GM12878 (cell line): ENCODE data around the gene TDRD15.

Source experiments
- BHLHE40 ChIP-seq, 2 experiments: fragments of 450-650 bp in 1 of 2; IDR thresholded peaks; 2 replicates each; pipeline ENCODE4 v1.6.1; 2011 to 2017; ENCODE audit warnings: low read depth in 2 of 2, borderline replicate concordance in 1 of 2, improper control_type of control experiment in 1 of 2, low read length in 1 of 2, mild to moderate bottlenecking in 1 of 2
- CBFB ChIP-seq: IDR thresholded peaks from 2 replicates; pipeline ENCODE4 v1.6.1; 2016; ENCODE audit warnings: antibody characterized with exemption, low read depth
- CEBPB ChIP-seq, 2 experiments: fragments of 150-350 bp in 1 of 2; IDR thresholded peaks; 2 replicates each; pipeline ENCODE4 v1.6.1; 2012 to 2014; ENCODE audit warnings: low read depth in 2 of 2, low read length in 2 of 2, borderline replicate concordance in 1 of 2, inconsistent platforms in 1 of 2
- CHD1 ChIP-seq: IDR thresholded peaks from 2 replicates; pipeline ENCODE4 v1.6.1; 2012; ENCODE audit warnings: low read depth, low read length, improper control_type of control experiment
- EP300 ChIP-seq, 2 experiments: fragments of 150-350 bp in 1 of 2; IDR thresholded peaks; 2 replicates each; pipeline ENCODE4 v1.6.1; 2011 to 2012; ENCODE audit warnings: low read depth in 2 of 2, low read length in 2 of 2, borderline replicate concordance in 1 of 2, improper control_type of control experiment in 1 of 2, inconsistent platforms in 1 of 2; ENCODE audit not compliant: control insufficient read depth in 1 of 2
- USF2 ChIP-seq: IDR thresholded peaks from 2 replicates; pipeline ENCODE4 v1.6.1; 2011; ENCODE audit warnings: low read depth, low read length, improper control_type of control experiment, borderline replicate concordance
- YBX1 ChIP-seq: fragments of 450-650 bp; IDR thresholded peaks from 2 replicates; pipeline ENCODE4 v1.6.1; 2016; ENCODE audit warnings: antibody characterized with exemption
- ZNF207 ChIP-seq: fragments of 450-650 bp; IDR thresholded peaks from 2 replicates; pipeline ENCODE4 v1.6.1; 2014; ENCODE audit warnings: antibody characterized with exemption, mild to moderate bottlenecking, borderline replicate concordance
- TF ChIP-seq, protein P1 (sequence below), 3 experiments: IDR thresholded peaks in 2 of 3; conservative IDR thresholded peaks in 1 of 3; 2 replicates each; pipeline ENCODE4 v1.5.1; 2011; ENCODE audit warnings: low read depth in 3 of 3, low read length in 3 of 3, mild to moderate bottlenecking in 3 of 3, control low read depth in 2 of 3, moderate library complexity in 2 of 3, inconsistent platforms in 1 of 3, mixed read lengths in 1 of 3; ENCODE audit not compliant: control insufficient read depth in 2 of 3, insufficient read depth in 1 of 3; ENCODE audit errors: extremely low read depth in 1 of 3
- TF ChIP-seq, protein P2 (sequence below): IDR thresholded peaks from 2 replicates; pipeline ENCODE4 v1.6.1; 2012; ENCODE audit warnings: low read depth, low read length, improper control_type of control experiment
- TF ChIP-seq, protein P3 (sequence below): IDR thresholded peaks from 2 replicates; pipeline ENCODE4 v1.6.1; 2011; ENCODE audit warnings: low read depth, mild to moderate bottlenecking, low read length, moderate library complexity, borderline replicate concordance; ENCODE audit errors: extremely low read depth

GRCh38 chr2:21123473-21124393 is at the start of gene TDRD15:
- TF ChIP-seq CHD1, result no peak
- TF ChIP-seq, protein P1, sequence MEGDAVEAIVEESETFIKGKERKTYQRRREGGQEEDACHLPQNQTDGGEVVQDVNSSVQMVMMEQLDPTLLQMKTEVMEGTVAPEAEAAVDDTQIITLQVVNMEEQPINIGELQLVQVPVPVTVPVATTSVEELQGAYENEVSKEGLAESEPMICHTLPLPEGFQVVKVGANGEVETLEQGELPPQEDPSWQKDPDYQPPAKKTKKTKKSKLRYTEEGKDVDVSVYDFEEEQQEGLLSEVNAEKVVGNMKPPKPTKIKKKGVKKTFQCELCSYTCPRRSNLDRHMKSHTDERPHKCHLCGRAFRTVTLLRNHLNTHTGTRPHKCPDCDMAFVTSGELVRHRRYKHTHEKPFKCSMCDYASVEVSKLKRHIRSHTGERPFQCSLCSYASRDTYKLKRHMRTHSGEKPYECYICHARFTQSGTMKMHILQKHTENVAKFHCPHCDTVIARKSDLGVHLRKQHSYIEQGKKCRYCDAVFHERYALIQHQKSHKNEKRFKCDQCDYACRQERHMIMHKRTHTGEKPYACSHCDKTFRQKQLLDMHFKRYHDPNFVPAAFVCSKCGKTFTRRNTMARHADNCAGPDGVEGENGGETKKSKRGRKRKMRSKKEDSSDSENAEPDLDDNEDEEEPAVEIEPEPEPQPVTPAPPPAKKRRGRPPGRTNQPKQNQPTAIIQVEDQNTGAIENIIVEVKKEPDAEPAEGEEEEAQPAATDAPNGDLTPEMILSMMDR (IDR thresholded peaks at IDR 0.05 in 2 of 3, conservative IDR thresholded peaks at IDR 0.05 in 1 of 3; ENCODE audit: control insufficient read depth in 2 of 3, extremely low read depth in 1 of 3, insufficient read depth in 1 of 3, low read depth in 3 of 3, low read length in 3 of 3), result no peak
- TF ChIP-seq CBFB, result no peak
- no peak for TF ChIP-seq BHLHE40 (IDR thresholded peaks at IDR 0.05; ENCODE audit: borderline replicate concordance in 1 of 2, low read depth in 2 of 2, low read length in 1 of 2)
- no peak for TF ChIP-seq USF2
- no peak for TF ChIP-seq YBX1
- no peak for TF ChIP-seq CEBPB (IDR thresholded peaks at IDR 0.05; ENCODE audit: borderline replicate concordance in 1 of 2, low read depth in 2 of 2, low read length in 2 of 2)
- TF ChIP-seq, protein P2, sequence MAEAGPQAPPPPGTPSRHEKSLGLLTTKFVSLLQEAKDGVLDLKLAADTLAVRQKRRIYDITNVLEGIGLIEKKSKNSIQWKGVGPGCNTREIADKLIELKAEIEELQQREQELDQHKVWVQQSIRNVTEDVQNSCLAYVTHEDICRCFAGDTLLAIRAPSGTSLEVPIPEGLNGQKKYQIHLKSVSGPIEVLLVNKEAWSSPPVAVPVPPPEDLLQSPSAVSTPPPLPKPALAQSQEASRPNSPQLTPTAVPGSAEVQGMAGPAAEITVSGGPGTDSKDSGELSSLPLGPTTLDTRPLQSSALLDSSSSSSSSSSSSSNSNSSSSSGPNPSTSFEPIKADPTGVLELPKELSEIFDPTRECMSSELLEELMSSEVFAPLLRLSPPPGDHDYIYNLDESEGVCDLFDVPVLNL, result no peak
- TF ChIP-seq, protein P3, sequence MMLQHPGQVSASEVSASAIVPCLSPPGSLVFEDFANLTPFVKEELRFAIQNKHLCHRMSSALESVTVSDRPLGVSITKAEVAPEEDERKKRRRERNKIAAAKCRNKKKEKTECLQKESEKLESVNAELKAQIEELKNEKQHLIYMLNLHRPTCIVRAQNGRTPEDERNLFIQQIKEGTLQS, result no peak
- TF ChIP-seq EP300 (IDR thresholded peaks at IDR 0.05; ENCODE audit: borderline replicate concordance in 1 of 2, control insufficient read depth in 1 of 2, low read depth in 2 of 2, low read length in 2 of 2), result no peak
- no peak for TF ChIP-seq ZNF207
